ENCODE measurements around the gene RRP9.

Gene RRP9

DNA sequence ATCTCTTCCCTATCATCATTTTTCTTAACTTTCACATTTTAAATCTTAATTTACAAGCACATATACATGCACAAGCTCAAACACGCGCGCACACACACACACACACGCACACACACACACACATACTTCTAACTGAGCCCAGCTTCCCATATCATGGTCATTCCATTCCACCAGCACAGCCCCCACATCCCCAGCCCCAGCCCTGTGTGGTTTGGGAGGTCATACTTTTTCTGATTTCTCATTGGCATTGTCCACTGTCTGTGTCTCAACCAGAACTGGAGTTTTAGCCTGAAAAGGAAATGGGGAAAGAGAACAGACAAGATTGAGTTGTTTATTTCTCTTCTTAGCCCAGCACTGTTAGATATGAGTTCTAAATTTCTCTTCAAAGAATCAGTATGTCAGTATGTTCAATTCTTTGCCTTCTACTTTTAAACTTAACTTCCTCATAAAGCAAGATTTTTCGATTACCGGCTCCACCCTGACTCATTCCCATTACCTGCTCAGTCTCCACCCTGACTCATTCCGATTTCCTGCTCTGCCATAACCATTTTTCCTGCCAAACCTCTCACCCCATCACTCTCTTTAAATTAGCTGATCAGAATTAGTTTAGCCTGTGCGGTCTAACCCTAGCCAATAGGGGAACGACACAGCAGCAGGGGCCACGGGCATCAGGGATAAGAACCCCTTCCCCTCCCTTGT lies 44.9 kb downstream of the RRP9 start:
- Histone ChIP-seq H3K27me3 (ENCODE audit: insufficient read depth, poor library complexity, severe bottlenecking) (peaks cover 4% of the 10 kb centered on the region), H3K27ac (replicated peaks) (no peak overlapping the region), H3K4me3 (replicated peaks; ENCODE audit: insufficient read depth, low read length) (no peak overlapping the region)
- TF ChIP-seq, protein P1, sequence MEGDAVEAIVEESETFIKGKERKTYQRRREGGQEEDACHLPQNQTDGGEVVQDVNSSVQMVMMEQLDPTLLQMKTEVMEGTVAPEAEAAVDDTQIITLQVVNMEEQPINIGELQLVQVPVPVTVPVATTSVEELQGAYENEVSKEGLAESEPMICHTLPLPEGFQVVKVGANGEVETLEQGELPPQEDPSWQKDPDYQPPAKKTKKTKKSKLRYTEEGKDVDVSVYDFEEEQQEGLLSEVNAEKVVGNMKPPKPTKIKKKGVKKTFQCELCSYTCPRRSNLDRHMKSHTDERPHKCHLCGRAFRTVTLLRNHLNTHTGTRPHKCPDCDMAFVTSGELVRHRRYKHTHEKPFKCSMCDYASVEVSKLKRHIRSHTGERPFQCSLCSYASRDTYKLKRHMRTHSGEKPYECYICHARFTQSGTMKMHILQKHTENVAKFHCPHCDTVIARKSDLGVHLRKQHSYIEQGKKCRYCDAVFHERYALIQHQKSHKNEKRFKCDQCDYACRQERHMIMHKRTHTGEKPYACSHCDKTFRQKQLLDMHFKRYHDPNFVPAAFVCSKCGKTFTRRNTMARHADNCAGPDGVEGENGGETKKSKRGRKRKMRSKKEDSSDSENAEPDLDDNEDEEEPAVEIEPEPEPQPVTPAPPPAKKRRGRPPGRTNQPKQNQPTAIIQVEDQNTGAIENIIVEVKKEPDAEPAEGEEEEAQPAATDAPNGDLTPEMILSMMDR (IDR thresholded peaks at IDR 0.05; ENCODE audit: insufficient read depth, low read length) = no peak
- TF ChIP-seq GABPA (IDR thresholded peaks at IDR 0.05; ENCODE audit: low read depth) (no peak), POLR2AphosphoS5 (IDR thresholded peaks at IDR 0.05; ENCODE audit: low read depth) (no peak), SPI1 (IDR thresholded peaks at IDR 0.05; ENCODE audit: borderline replicate concordance, low read depth) (no peak)
- TF ChIP-seq, protein P2, sequence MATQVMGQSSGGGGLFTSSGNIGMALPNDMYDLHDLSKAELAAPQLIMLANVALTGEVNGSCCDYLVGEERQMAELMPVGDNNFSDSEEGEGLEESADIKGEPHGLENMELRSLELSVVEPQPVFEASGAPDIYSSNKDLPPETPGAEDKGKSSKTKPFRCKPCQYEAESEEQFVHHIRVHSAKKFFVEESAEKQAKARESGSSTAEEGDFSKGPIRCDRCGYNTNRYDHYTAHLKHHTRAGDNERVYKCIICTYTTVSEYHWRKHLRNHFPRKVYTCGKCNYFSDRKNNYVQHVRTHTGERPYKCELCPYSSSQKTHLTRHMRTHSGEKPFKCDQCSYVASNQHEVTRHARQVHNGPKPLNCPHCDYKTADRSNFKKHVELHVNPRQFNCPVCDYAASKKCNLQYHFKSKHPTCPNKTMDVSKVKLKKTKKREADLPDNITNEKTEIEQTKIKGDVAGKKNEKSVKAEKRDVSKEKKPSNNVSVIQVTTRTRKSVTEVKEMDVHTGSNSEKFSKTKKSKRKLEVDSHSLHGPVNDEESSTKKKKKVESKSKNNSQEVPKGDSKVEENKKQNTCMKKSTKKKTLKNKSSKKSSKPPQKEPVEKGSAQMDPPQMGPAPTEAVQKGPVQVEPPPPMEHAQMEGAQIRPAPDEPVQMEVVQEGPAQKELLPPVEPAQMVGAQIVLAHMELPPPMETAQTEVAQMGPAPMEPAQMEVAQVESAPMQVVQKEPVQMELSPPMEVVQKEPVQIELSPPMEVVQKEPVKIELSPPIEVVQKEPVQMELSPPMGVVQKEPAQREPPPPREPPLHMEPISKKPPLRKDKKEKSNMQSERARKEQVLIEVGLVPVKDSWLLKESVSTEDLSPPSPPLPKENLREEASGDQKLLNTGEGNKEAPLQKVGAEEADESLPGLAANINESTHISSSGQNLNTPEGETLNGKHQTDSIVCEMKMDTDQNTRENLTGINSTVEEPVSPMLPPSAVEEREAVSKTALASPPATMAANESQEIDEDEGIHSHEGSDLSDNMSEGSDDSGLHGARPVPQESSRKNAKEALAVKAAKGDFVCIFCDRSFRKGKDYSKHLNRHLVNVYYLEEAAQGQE (IDR thresholded peaks at IDR 0.05; ENCODE audit: insufficient replicate concordance, low read depth) = no peak
- no peak for DNase-seq (ENCODE audit: low read depth in 1 of 2, low spot score in 1 of 2)

DNA sequence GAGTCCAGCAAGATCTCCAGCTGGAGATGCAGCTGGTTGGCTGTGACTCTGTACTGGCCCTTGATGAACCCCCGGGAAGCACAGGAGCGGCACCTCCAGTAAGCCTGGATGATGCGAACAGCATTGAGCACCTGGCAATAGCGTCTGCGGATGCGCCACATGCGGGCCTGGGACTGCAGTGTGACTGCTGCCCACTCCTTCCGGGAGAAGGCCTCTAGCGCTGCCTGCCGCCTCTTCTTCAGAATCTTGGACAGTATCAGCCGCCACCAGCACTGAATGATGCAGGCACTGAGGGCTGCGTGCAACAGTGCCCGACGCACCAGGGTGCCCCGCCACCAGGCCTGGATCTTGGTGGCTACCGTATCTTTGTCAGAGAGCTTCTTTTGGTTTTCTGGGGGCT lies 46.8 kb downstream of the RRP9 start:
- Histone ChIP-seq H3K4me3 (replicated peaks; ENCODE audit: insufficient read depth, low read length) (no peak overlapping the region), H3K27ac (replicated peaks) (no peak overlapping the region), H3K27me3 (ENCODE audit: insufficient read depth, poor library complexity, severe bottlenecking) (no peaks in the 10 kb centered on the region)
- no peak for DNase-seq (ENCODE audit: low read depth in 1 of 2, low spot score in 1 of 2)
- TF ChIP-seq POLR2AphosphoS5 (IDR thresholded peaks at IDR 0.05; ENCODE audit: low read depth) (no peak), SPI1 (IDR thresholded peaks at IDR 0.05; ENCODE audit: borderline replicate concordance, low read depth) (no peak), GABPA (IDR thresholded peaks at IDR 0.05; ENCODE audit: low read depth) (no peak)
- TF ChIP-seq, protein P1 (IDR thresholded peaks at IDR 0.05; ENCODE audit: insufficient read depth, low read length) = no peak
- TF ChIP-seq, protein P2 (IDR thresholded peaks at IDR 0.05; ENCODE audit: insufficient replicate concordance, low read depth) = no peak

DNA sequence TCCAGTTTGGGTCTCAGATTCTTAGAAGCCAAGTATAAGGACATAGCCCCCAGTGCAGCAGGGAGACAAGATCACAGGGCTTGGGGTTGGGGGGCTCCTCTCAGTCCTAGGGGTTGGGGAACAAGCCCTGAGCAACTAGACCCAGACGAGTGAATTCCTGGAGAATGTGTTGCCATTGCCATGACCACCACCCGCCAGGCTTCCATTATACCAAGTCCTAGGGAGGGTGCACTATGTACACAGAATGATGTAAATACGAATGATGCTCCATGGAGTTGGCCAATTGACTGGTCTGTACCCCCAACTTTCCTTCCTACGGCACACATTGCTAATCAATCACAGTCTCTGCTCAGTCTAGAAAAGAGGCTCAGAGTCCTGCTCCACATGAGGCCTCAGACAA lies 47.3 kb downstream of the RRP9 start:
- Histone ChIP-seq H3K27me3 (ENCODE audit: insufficient read depth, poor library complexity, severe bottlenecking) (no peaks in the 10 kb centered on the region), H3K27ac (replicated peaks) (no peak overlapping the region), H3K4me3 (replicated peaks; ENCODE audit: insufficient read depth, low read length) (no peak overlapping the region)
- TF ChIP-seq, protein P2 (IDR thresholded peaks at IDR 0.05; ENCODE audit: insufficient replicate concordance, low read depth) = no peak
- TF ChIP-seq POLR2AphosphoS5 (IDR thresholded peaks at IDR 0.05; ENCODE audit: low read depth) (no peak), GABPA (IDR thresholded peaks at IDR 0.05; ENCODE audit: low read depth) (no peak), SPI1 (IDR thresholded peaks at IDR 0.05; ENCODE audit: borderline replicate concordance, low read depth) (no peak)
- TF ChIP-seq, protein P1 (IDR thresholded peaks at IDR 0.05; ENCODE audit: insufficient read depth, low read length) = no peak
- no peak for DNase-seq (ENCODE audit: low read depth in 1 of 2, low spot score in 1 of 2)
